GM19238 (cell line): ENCODE data around the gene OR4M1.
"Not testable (repeated sequence)": the region's sequence is repeated elsewhere in the genome, so short reads cannot be mapped to it uniquely, and the experiment has no call there.

Source experiments
- DNase-seq: peaks from one replicate; pipeline ENCODE4 v3.0.0; 2011; ENCODE audit warnings: low spot score; ENCODE audit not compliant: insufficient read length

Gene OR4M1

DNA sequence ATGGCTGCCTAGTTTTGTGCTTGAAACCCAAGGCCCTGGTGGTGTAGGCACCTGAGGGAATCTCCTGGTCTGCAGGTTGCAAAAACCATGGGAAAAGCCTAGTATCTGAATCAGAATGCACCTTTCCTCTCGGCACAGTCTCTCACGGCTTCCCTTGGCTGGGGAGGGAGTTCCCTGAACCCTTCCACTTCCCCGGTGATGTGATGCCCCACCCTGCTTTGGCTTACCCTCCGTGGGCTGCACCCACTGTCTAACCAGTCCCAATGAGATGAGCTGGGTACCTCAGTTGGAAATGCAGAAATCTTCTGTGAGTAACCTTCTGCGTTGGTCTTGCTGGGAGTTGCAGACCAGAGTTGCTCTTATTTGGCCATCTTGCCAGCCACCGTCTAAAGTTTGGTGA is 47.7 kb downstream of the OR4M1 start:
- not testable (repeated sequence) for DNase-seq

DNA sequence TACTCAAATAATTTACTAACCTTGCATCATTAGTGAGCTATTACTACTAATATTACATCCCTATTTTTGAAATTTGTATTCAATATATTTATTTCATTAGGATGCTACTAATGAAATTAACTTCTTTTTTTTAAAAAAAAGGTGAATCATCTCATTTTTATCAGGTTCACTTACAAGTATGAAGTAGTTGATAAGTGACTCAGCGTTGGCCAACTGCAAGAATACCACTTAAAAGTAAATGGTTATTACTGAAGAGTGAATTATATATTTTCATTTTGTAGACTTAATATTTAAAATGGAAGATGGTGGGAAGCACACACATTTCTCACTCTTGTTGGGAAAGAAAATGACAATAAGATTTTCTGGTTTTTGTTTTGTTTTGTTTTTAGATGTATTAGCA is 49.9 kb downstream of the OR4M1 start:
- DNase-seq = no peak

DNA sequence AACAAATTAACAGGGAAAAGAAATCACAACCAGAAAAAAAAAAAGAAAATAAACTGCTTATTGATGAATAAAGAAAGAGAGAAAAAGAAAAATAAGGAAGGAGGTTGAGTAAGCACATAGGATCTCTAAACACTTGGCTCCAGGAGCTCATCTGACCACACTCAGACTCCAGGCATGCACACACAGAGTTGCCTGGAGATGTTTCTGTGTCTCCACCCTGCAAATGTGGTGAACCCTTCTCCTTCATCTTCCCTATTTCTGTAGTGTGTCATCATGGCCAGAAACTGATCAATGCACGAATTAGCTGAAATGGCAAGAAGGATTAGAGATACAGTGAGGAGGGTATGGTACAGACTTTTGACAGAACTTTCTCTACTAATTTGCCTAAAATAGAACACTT is 50.5 kb downstream of the OR4M1 start:
- no peak for DNase-seq

DNA sequence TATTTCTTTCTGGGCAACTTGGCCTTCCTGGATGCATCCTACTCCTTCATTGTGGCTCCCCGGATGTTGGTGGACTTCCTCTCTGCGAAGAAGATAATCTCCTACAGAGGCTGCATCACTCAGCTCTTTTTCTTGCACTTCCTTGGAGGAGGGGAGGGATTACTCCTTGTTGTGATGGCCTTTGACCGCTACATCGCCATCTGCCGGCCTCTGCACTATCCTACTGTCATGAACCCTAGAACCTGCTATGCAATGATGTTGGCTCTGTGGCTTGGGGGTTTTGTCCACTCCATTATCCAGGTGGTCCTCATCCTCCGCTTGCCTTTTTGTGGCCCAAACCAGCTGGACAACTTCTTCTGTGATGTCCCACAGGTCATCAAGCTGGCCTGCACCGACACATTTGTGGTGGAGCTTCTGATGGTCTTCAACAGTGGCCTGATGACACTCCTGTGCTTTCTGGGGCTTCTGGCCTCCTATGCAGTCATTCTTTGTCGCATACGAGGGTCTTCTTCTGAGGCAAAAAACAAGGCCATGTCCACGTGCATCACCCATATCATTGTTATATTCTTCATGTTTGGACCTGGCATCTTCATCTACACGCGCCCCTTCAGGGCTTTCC is 54.4 kb downstream of the OR4M1 start:
- not testable (repeated sequence) for DNase-seq

DNA sequence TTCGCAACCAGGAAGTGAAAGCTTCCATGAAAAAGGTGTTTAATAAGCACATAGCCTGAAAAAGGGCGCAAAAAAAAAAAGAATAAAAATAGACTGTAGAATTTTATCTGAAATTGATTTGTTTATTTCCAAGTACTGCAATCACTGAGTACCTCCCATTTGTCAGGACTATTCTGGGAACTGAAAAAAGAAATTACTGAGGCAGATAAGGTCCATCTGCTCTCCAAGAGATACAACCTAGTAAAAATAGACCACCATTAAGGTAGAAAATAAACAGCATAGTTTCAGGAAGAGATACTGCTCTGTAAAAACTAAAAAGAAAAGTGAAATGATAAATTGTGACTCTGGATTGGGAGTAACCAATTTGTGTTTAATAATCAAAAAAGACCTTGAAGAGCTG is 55.0 kb downstream of the OR4M1 start:
- DNase-seq = no peak
